ENCODE measurements around the gene ARFRP1.
A peak's percentile ranks its signal among the peaks of the same experiment; 100 is the strongest.

Gene ARFRP1

GRCh38 chr20:63742381-63743024 lies 34.7 kb upstream of the ARFRP1 start:
- DNase-seq (ENCODE audit: low read depth), result no peak
- no peak overlapping the region for H3K4me3 ChIP-seq (ENCODE audit: low read length)
- TF ChIP-seq CTCF (conservative IDR thresholded peaks at IDR 0.05; ENCODE audit: low read depth, low read length), result no peak

GRCh38 chr20:63741676-63742380 lies 34.1 kb upstream of the ARFRP1 start:
- DNase-seq (ENCODE audit: low read depth), result no peak
- TF ChIP-seq CTCF (conservative IDR thresholded peaks at IDR 0.05; ENCODE audit: low read depth, low read length), result no peak
- no peak overlapping the region for H3K4me3 ChIP-seq (ENCODE audit: low read length)

GRCh38 chr20:63741354-63741675 lies 33.5 kb upstream of the ARFRP1 start:
- no peak for DNase-seq (ENCODE audit: low read depth)
- no peak for TF ChIP-seq CTCF (conservative IDR thresholded peaks at IDR 0.05; ENCODE audit: low read depth, low read length)
- peak overlapping the region; percentile 56 for H3K4me3 ChIP-seq (ENCODE audit: low read length)

GRCh38 chr20:63740627-63741353 lies 33.0 kb upstream of the ARFRP1 start:
- peak overlapping the region; percentile 56 for H3K4me3 ChIP-seq (ENCODE audit: low read length)
- peak; percentile 23 for TF ChIP-seq CTCF (conservative IDR thresholded peaks at IDR 0.05; ENCODE audit: low read depth, low read length)
- DNase-seq (ENCODE audit: low read depth), result peak; percentile 35

- no peak for DNase-seq (ENCODE audit: low read depth)
- H3K4me3 ChIP-seq (ENCODE audit: low read length), result peak overlapping the region; percentile 56
- TF ChIP-seq CTCF (conservative IDR thresholded peaks at IDR 0.05; ENCODE audit: low read depth, low read length), result no peak
These were observed 32.4 kb upstream of the ARFRP1 start for GRCh38 chr20:63740070-63740626.

- TF ChIP-seq CTCF (conservative IDR thresholded peaks at IDR 0.05; ENCODE audit: low read depth, low read length), result no peak
- DNase-seq (ENCODE audit: low read depth), result no peak
- peak within 1 kb of the TSS; percentile 56 for H3K4me3 ChIP-seq (ENCODE audit: low read length)
These were observed 31.6 kb upstream of the ARFRP1 start, which contains the start of gene SLC2A4RG for GRCh38 chr20:63739130-63740069. Gene SLC2A4RG (plus strand): TSS chr20:63739776. CDS start chr20:63739913, 137 bp downstream.

All from retinal pigment epithelial cell (primary cell).